GM18519 (cell line): ENCODE measurements around the gene SIK3.

Experiments
- ATAC-seq: cut with Tn5 transposase; IDR thresholded peaks from one replicate; pipeline ENCODE4 v1.9.1; 2021; ENCODE audit warnings: mild to moderate bottlenecking, moderate library complexity; ENCODE audit not compliant: unreplicated experiment, low FRiP score

The SIK3 gene

GRCh38 chr11:116910378-116910777, 187.8 kb downstream of the SIK3 start:
- ATAC-seq = no peak

- no peak for ATAC-seq
Measured at GRCh38 chr11:116909245-116909644, 189.0 kb downstream of the SIK3 start.

- no peak for ATAC-seq
Measured at GRCh38 chr11:116906479-116906878, 191.7 kb downstream of the SIK3 start.

- no peak for ATAC-seq
Measured at GRCh38 chr11:116903090-116903489, 195.1 kb downstream of the SIK3 start.

- no peak for ATAC-seq
Measured at GRCh38 chr11:116901964-116902688, 196.1 kb downstream of the SIK3 start.

GRCh38 chr11:116901211-116901610, 197.0 kb downstream of the SIK3 start:
- no peak for ATAC-seq

- no peak for ATAC-seq
Measured at GRCh38 chr11:116896211-116896610, 202.0 kb downstream of the SIK3 start.

- ATAC-seq = no peak
Measured at GRCh38 chr11:116895048-116895757, 203.0 kb downstream of the SIK3 start.

GRCh38 chr11:116893906-116894305, 204.3 kb downstream of the SIK3 start:
- no peak for ATAC-seq

GRCh38 chr11:116893437-116893836, 204.8 kb downstream of the SIK3 start:
- ATAC-seq = no peak

GRCh38 chr11:116892374-116892773, 205.9 kb downstream of the SIK3 start:
- no peak for ATAC-seq

GRCh38 chr11:116891746-116892145, 206.5 kb downstream of the SIK3 start:
- ATAC-seq = no peak

GRCh38 chr11:116890607-116891006, 207.6 kb downstream of the SIK3 start:
- ATAC-seq = no peak

GRCh38 chr11:116890193-116890592, 208.0 kb downstream of the SIK3 start:
- ATAC-seq = no peak

GRCh38 chr11:116888884-116889549, 209.2 kb downstream of the SIK3 start:
- ATAC-seq = no peak

GRCh38 chr11:116888024-116888423, 210.2 kb downstream of the SIK3 start:
- ATAC-seq = no peak

GRCh38 chr11:116885951-116886655, 212.1 kb downstream of the SIK3 start:
- no peak for ATAC-seq

- no peak for ATAC-seq
Measured at GRCh38 chr11:116882386-116882785, 215.8 kb downstream of the SIK3 start.

- no peak for ATAC-seq
Measured at GRCh38 chr11:116881143-116881542, 217.1 kb downstream of the SIK3 start.

GRCh38 chr11:116879800-116880625, 218.2 kb downstream of the SIK3 start:
- no peak for ATAC-seq
